Transverse colon (tissue), 4 donors: Measurements from ENCODE around the gene HIGD1A. TPM values are rescaled to one million over a fixed set of nuclear protein-coding genes. Genes with fewer than 3 reads are reported as not detected.
A peak's percentile ranks its signal among the peaks of the same experiment; 100 is the strongest.

ENCODE experiments used
- DNase-seq: peaks from one replicate; pipeline ENCODE4 v3.0.0-alpha.2; 2019
- H3K27ac ChIP-seq, 4 donors: fragments of 200-600 bp; sonication (generic); 2 replicates each; pipeline ENCODE4 v1.5.1; 2016 to 2018; ENCODE audit warnings: inconsistent platforms in 4 of 4
- H3K27me3 ChIP-seq: fragments of 200-600 bp; sonication (generic); 2 replicates; pipeline ENCODE4 v1.5.1; 2017; ENCODE audit warnings: inconsistent platforms
- H3K36me3 ChIP-seq, 4 donors: fragments of 200-600 bp; sonication (generic); 2 replicates each; pipeline ENCODE4 v1.5.1; 2017 to 2019; ENCODE audit warnings: inconsistent platforms in 4 of 4
- H3K4me1 ChIP-seq, 4 donors: fragments of 200-600 bp; sonication (generic); 2 replicates each; pipeline ENCODE4 v1.5.1; 2017 to 2020; ENCODE audit warnings: inconsistent platforms in 4 of 4
- H3K4me3 ChIP-seq, 4 donors: fragments of 200-600 bp; sonication (generic); 1 replicate in 1 of 4; 2 replicates in 3 of 4; pipeline versions ENCODE4 v1.5.1 to v1.6.1; 2017 to 2019; ENCODE audit warnings: inconsistent platforms in 4 of 4
- H3K9me3 ChIP-seq, 2 donors: fragments of 200-600 bp; sonication (generic); 2 replicates each; pipeline ENCODE4 v1.5.1; 2017 to 2019; ENCODE audit warnings: inconsistent platforms in 2 of 2
- EP300 ChIP-seq: sonication (generic); formaldehyde crosslinking; IDR thresholded peaks from one replicate; pipeline ENCODE4 v1.6.1; 2017; ENCODE audit warnings: antibody characterized with exemption, low read depth
- POLR2A ChIP-seq: fragments of 450-650 bp; IDR thresholded peaks from one replicate; pipeline ENCODE4 v1.6.1; 2016; ENCODE audit warnings: antibody characterized with exemption, mild to moderate bottlenecking, moderate library complexity
- POLR2AphosphoS5 ChIP-seq, 3 donors: sonication (generic); formaldehyde crosslinking; IDR thresholded peaks; one replicate each; pipeline ENCODE4 v1.6.1; 2016; ENCODE audit warnings: antibody characterized with exemption in 3 of 3
- WGBS, 2 donors: methylation state at CpG; one replicate each; pipeline ENCODE4 v1.1.5; 2018; ENCODE audit warnings: low coverage in 1 of 2; 5-methylcytosine and 5-hydroxymethylcytosine counted together
- in situ Hi-C, 4 donors: fragments of 200-750 bp; cut with MboI; loops; one replicate each; pipeline versions ENCODE4 v1.15.0 to v1.15.1; 2017; ENCODE audit warnings: low sequenced_read_pairs in 3 of 4, low pct_ligation_motif_present in 1 of 4, low pct_unique_long_range_greater_than_20kb in 1 of 4
- intact Hi-C: fragments of 100-400 bp; cut with DNase I; formaldehyde crosslinking; loops from one replicate; pipeline ENCODE4 v1.15.1; 2023; ENCODE audit warnings: low total_unique reads
- total RNA-seq, 4 donors: library from RNA; depleted of rRNA; stranded (reverse); fragments of >200 nt; gene quantifications; one replicate each; pipeline ENCODE4 v1.1.0, GENCODE V29; 2016
- TF ChIP-seq, protein P1 (sequence below), 5 experiments: fragments of 200-600 bp in 3 of 5; fragments of 450-650 bp in 2 of 5; sonication (generic) in 3 of 5; IDR thresholded peaks; 1 replicate in 2 of 5; 2 replicates in 3 of 5; pipeline ENCODE4 v1.5.1; 2016 to 2017; ENCODE audit warnings: antibody characterized with exemption in 5 of 5, inconsistent platforms in 3 of 5, mild to moderate bottlenecking in 2 of 5, moderate library complexity in 1 of 5

HIGD1A gene
- total RNA-seq, 4 donors from 2014 or later: 41.4 to 518 (median 379) TPM

DNA sequence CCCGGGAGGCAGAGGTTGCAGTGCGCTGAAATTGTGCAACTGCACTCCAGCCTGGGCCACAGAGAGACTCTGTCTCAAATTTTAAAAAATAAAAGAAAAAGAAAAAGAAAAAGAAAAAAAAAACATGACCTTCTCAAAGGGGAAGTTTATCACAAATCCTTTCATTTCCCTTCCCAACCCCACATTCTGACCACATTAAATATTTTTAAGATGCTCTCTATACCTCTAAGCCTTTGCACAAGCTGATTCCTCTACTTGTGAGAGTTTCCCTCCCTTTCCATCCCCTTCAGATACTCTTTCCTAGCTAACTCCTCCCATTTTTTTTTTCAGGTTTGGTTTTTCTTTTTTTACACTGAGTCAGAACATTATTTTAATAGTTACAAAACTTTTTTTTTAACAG, 4.0 kb downstream of the HIGD1A start:
- TF ChIP-seq EP300 (no peak), POLR2AphosphoS5 (IDR thresholded peaks at IDR 0.05) (no peak), POLR2A (no peak)
- TF ChIP-seq, protein P1, sequence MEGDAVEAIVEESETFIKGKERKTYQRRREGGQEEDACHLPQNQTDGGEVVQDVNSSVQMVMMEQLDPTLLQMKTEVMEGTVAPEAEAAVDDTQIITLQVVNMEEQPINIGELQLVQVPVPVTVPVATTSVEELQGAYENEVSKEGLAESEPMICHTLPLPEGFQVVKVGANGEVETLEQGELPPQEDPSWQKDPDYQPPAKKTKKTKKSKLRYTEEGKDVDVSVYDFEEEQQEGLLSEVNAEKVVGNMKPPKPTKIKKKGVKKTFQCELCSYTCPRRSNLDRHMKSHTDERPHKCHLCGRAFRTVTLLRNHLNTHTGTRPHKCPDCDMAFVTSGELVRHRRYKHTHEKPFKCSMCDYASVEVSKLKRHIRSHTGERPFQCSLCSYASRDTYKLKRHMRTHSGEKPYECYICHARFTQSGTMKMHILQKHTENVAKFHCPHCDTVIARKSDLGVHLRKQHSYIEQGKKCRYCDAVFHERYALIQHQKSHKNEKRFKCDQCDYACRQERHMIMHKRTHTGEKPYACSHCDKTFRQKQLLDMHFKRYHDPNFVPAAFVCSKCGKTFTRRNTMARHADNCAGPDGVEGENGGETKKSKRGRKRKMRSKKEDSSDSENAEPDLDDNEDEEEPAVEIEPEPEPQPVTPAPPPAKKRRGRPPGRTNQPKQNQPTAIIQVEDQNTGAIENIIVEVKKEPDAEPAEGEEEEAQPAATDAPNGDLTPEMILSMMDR (IDR thresholded peaks at IDR 0.05): no peak
- in situ Hi-C loops: no loop called here
- DNase-seq: no peak
- 88 to 100% methylated on average over 2 of the region's 2 CpGs for WGBS, 2 donors
- H3K27ac ChIP-seq: peak overlapping the region; percentile 48 to 99 (median 98)
- H3K4me1 ChIP-seq: peaks cover 17 to 56% (median 37%) of the 10 kb centered on the region in 4 donors
- no peaks in the 10 kb centered on the region for H3K9me3 ChIP-seq
- intact Hi-C loops: no loop called here
- H3K4me3 ChIP-seq: no peak overlapping the region
- no peaks in the 10 kb centered on the region for H3K36me3 ChIP-seq
- no peaks in the 10 kb centered on the region for H3K27me3 ChIP-seq

DNA sequence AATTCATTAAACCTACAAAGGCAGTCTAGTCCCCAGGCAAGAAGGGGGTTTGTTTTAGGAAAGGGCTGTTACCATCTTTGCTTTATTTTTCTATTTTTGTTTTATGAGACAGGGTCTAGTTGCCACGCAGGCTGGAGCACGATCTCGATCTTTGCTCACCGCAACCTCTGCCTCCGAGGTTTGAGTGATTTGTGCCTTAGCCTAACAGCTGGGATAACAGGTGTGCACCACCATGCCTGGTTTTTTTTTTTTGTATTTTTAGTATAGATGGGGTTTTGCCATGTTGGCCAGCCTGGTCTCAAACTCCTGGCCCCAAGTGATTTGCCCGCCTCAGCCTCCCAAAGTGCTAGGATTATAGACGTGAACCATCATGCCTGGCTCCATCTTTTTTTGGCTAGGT, 4.9 kb downstream of the HIGD1A start:
- no peaks in the 10 kb centered on the region for H3K9me3 ChIP-seq
- peaks cover 17 to 55% (median 32%) of the 10 kb centered on the region in 4 donors for H3K4me1 ChIP-seq
- intact Hi-C loops: no loop called here
- no peaks in the 10 kb centered on the region for H3K27me3 ChIP-seq
- in situ Hi-C loops: no loop called here
- WGBS, 2 donors: 82 to 94% methylated on average over 2 to 7 of the region's 7 CpGs
- peak overlapping the region in 1 of 4 donors; percentile 98 for H3K27ac ChIP-seq
- no peak for TF ChIP-seq EP300
- TF ChIP-seq, protein P1 (IDR thresholded peaks at IDR 0.05): no peak
- TF ChIP-seq POLR2A: no peak
- TF ChIP-seq POLR2AphosphoS5 (IDR thresholded peaks at IDR 0.05): no peak
- H3K36me3 ChIP-seq: no peaks in the 10 kb centered on the region
- DNase-seq: no peak
- no peak overlapping the region for H3K4me3 ChIP-seq

DNA sequence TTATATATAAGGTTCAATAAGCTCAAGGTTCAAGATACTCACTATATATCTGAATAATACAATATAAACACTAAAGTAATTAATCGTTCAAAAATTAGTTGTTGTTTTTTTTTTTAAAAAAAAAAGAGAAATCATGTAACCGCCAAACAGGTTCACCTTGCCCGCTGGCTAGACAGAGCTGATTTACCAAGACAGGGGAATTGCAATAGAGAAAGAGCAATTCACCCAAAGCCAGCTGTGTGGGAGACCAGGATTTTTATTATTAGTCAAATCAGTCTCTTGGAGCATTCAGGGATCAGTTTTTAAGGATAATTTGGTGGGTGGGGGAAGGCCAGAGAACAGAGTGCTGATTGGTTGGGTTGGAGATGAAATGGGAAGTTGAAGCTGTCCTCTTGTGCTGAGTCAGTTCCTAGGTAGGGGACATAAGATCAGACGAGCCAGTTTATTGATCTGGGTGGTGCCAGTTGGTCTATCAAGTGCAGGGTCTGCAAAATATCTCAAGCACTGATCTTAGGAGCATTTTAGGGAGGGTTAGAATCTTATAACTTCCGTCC, 7.9 kb downstream of the HIGD1A start:
- in situ Hi-C loops (no loop called here), intact Hi-C loops (no loop called here)
- Histone ChIP-seq H3K9me3 (no peaks in the 10 kb centered on the region), H3K27me3 (no peaks in the 10 kb centered on the region), H3K4me1 (peaks cover 8 to 38% (median 15%) of the 10 kb centered on the region in 4 donors), H3K4me3 (no peak overlapping the region), H3K27ac (no peak overlapping the region), H3K36me3 (peaks cover 0 to 6% (median 3%) of the 10 kb centered on the region in 4 donors)
- no peak for DNase-seq
- TF ChIP-seq POLR2A (no peak), EP300 (no peak), POLR2AphosphoS5 (IDR thresholded peaks at IDR 0.05) (no peak)
- TF ChIP-seq, protein P1 (IDR thresholded peaks at IDR 0.05): no peak
- 89 to 96% methylated on average over 4 of the region's 5 CpGs for WGBS, 2 donors

DNA sequence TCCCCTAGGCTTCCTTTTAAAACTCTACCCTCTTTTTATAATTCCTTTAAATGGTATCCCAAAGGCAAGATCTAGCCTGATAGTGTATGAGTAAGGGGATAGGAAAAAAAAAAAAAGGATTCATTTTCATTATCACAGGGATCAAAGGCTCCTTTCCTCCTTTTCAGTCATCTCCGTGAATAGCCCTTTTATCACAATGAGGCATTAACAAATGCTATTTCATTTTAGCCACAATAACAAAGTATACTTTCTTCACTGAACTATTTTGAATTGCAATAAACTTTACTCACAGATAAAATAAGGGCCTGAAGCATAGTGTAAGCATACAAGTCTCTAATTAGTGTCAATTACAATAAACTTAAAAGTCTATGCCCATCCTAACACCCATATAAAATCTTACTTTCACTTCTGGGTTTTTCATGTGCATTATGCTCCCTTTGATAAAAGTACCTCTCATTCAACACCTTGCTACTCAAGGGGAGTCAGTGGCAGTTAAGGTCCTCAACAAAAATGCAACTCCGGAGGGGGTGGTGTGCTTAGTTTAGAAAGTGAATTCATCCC, 8.6 kb downstream of the HIGD1A start:
- Histone ChIP-seq H3K9me3 (no peaks in the 10 kb centered on the region), H3K27ac (no peak overlapping the region), H3K36me3 (peaks cover 0 to 8% (median 3%) of the 10 kb centered on the region in 4 donors), H3K4me3 (no peak overlapping the region), H3K4me1 (peaks cover 4 to 36% (median 11%) of the 10 kb centered on the region in 4 donors), H3K27me3 (no peaks in the 10 kb centered on the region)
- TF ChIP-seq, protein P1 (IDR thresholded peaks at IDR 0.05): no peak
- TF ChIP-seq POLR2A (no peak), POLR2AphosphoS5 (IDR thresholded peaks at IDR 0.05) (no peak), EP300 (no peak)
- WGBS, 2 donors: 69 to 77% methylated on average over 2 of the region's 2 CpGs
- in situ Hi-C loops: no loop called here
- no peak for DNase-seq
- intact Hi-C loops: no loop called here
